Mesenteric fat pad (tissue), 1 donor: ENCODE results near the gene C10orf53. TPM values are rescaled to one million over a fixed set of nuclear protein-coding genes. Genes with fewer than 3 reads are reported as not detected.

Experiments used
- DNase-seq: peaks from one replicate; pipeline ENCODE4 v3.0.0-alpha.2; 2020; ENCODE audit warnings: low spot score
- long read RNA-seq: library from polyadenylated mRNA; unstranded; transcript quantifications from one replicate; pipeline ENCODE4 v2.0.0, GENCODE V29; 2020
- total RNA-seq: library from RNA; stranded (reverse); fragmentation: NEBNext Ultra II Directional; extraction: Animal tissue kit (Norgen Biotek cat#: 25700); gene quantifications from one replicate; pipeline ENCODE4 v1.2.1, GENCODE V29; 2021
- donor health status: DM: yes; HTN: yes; CAD: no.

Gene C10orf53
- total RNA-seq: not detected
- long read RNA-seq: 0 reads

- DNase-seq: no peak
Observed at GRCh38 chr10:49679480-49679893, at the start of gene C10orf53. C10orf53 (plus strand) TSS chr10:49679651; CDS start chr10:49679698, 47 bp downstream.

- DNase-seq: peak; percentile 65
Observed at GRCh38 chr10:49631975-49632374, 47.5 kb upstream of the C10orf53 start.

- DNase-seq: peak; percentile 85
Observed at GRCh38 chr10:49632406-49633317, 46.8 kb upstream of the C10orf53 start.

- peak; percentile 55 for DNase-seq
Observed at GRCh38 chr10:49633327-49634068, 46.0 kb upstream of the C10orf53 start.

GRCh38 chr10:49634069-49634660, 45.3 kb upstream of the C10orf53 start:
- DNase-seq: peak; percentile 57

GRCh38 chr10:49642311-49642710, 37.1 kb upstream of the C10orf53 start:
- peak; percentile 81 for DNase-seq

GRCh38 chr10:49643241-49644034, 36.0 kb upstream of the C10orf53 start:
- peak; percentile 67 for DNase-seq

GRCh38 chr10:49644035-49644646, 35.3 kb upstream of the C10orf53 start:
- DNase-seq: peak; percentile 62

GRCh38 chr10:49645417-49645816, 34.0 kb upstream of the C10orf53 start:
- peak; percentile 49 for DNase-seq

GRCh38 chr10:49645871-49646870, 33.3 kb upstream of the C10orf53 start:
- peak; percentile 64 for DNase-seq

- DNase-seq: peak; percentile 24
Observed at GRCh38 chr10:49647554-49647953, 31.9 kb upstream of the C10orf53 start.

- peak; percentile 75 for DNase-seq
Observed at GRCh38 chr10:49647985-49648795, 31.3 kb upstream of the C10orf53 start.

GRCh38 chr10:49649294-49649693, 30.2 kb upstream of the C10orf53 start:
- peak; percentile 64 for DNase-seq

GRCh38 chr10:49649936-49650723, 29.3 kb upstream of the C10orf53 start:
- peak; percentile 49 for DNase-seq

GRCh38 chr10:49650724-49651034, 28.8 kb upstream of the C10orf53 start:
- DNase-seq: no peak

- peak; percentile 74 for DNase-seq
Observed at GRCh38 chr10:49651039-49651835, 28.2 kb upstream of the C10orf53 start.

- DNase-seq: peak; percentile 39
Observed at GRCh38 chr10:49651917-49652316, 27.5 kb upstream of the C10orf53 start.
